GM12892 (cell line): ENCODE results near the gene NAALADL2.
A peak's percentile ranks its signal among the peaks of the same experiment; 100 is the strongest.

Source experiments
- DNase-seq: peaks from one replicate; pipeline ENCODE4 v3.0.0; 2011; ENCODE audit not compliant: insufficient read length
- FAIRE-seq: peaks from 2 replicates; lab custom pipeline; 2011; peaks lifted over from hg19 to GRCh38; lab: Jason Lieb, UNC
- POLR2A ChIP-seq: IDR thresholded peaks from 2 replicates; pipeline ENCODE4 v1.6.1; 2011; ENCODE audit warnings: low read depth, low read length, control low read depth
- POLR2AphosphoS5 ChIP-seq: IDR thresholded peaks from 2 replicates; pipeline ENCODE4 v1.6.1; 2011; ENCODE audit warnings: low read depth, low read length, control low read depth
- TAF1 ChIP-seq: IDR thresholded peaks from 2 replicates; pipeline ENCODE4 v1.6.1; 2011; ENCODE audit warnings: low read depth, mild to moderate bottlenecking, control low read depth, low read length, borderline replicate concordance

The NAALADL2 gene

GRCh38 chr3:175374705-175375104, 515.6 kb downstream of the NAALADL2 start:
- FAIRE-seq (no peak), DNase-seq (no peak)
- no peak for TF ChIP-seq TAF1
- no peak for TF ChIP-seq POLR2A
- TF ChIP-seq POLR2AphosphoS5, result no peak

- no peak for TF ChIP-seq TAF1
- TF ChIP-seq POLR2A, result no peak
- no peak for TF ChIP-seq POLR2AphosphoS5
Observed at GRCh38 chr3:175378348-175378747, 519.2 kb downstream of the NAALADL2 start.

GRCh38 chr3:175381685-175382084, 522.6 kb downstream of the NAALADL2 start:
- DNase-seq (no peak), FAIRE-seq (no peak)
- TF ChIP-seq POLR2AphosphoS5 (no peak), TAF1 (no peak), POLR2A (no peak)

More at GRCh38 chr3:175378348-175378747, 519.2 kb downstream of the NAALADL2 start:
- DNase-seq, result no peak
- FAIRE-seq, result peak; percentile 9

GRCh38 chr3:175383371-175383770, 524.2 kb downstream of the NAALADL2 start:
- FAIRE-seq (no peak), DNase-seq (no peak)
- TF ChIP-seq TAF1 (no peak), POLR2AphosphoS5 (no peak)

GRCh38 chr3:175383813-175384212, 524.7 kb downstream of the NAALADL2 start:
- no peak for FAIRE-seq
- DNase-seq, result no peak
- TF ChIP-seq TAF1 (no peak), POLR2A (no peak), POLR2AphosphoS5 (no peak)

- FAIRE-seq, result no peak
Observed at GRCh38 chr3:175384569-175384968, 525.4 kb downstream of the NAALADL2 start.

GRCh38 chr3:175386630-175387029, 527.5 kb downstream of the NAALADL2 start:
- DNase-seq, result no peak
- TF ChIP-seq TAF1 (no peak), POLR2AphosphoS5 (no peak), POLR2A (no peak)
- FAIRE-seq, result no peak

More at GRCh38 chr3:175384569-175384968, 525.4 kb downstream of the NAALADL2 start:
- TF ChIP-seq TAF1 (no peak), POLR2A (no peak), POLR2AphosphoS5 (no peak)
- no peak for DNase-seq

- no peak for FAIRE-seq
- no peak for TF ChIP-seq TAF1
- TF ChIP-seq POLR2AphosphoS5, result no peak
- TF ChIP-seq POLR2A, result no peak
- DNase-seq, result no peak
Observed at GRCh38 chr3:175389560-175389959, 530.4 kb downstream of the NAALADL2 start.

GRCh38 chr3:175391601-175392000, 532.5 kb downstream of the NAALADL2 start:
- TF ChIP-seq POLR2A, result no peak
- no peak for TF ChIP-seq POLR2AphosphoS5
- no peak for TF ChIP-seq TAF1
- DNase-seq (no peak), FAIRE-seq (no peak)

- no peak for TF ChIP-seq TAF1
- TF ChIP-seq POLR2A, result no peak
- no peak for TF ChIP-seq POLR2AphosphoS5
- FAIRE-seq (no peak), DNase-seq (no peak)
Observed at GRCh38 chr3:175392653-175393052, 533.5 kb downstream of the NAALADL2 start.

- TF ChIP-seq POLR2AphosphoS5, result no peak
- no peak for TF ChIP-seq POLR2A
- TF ChIP-seq TAF1, result no peak
- FAIRE-seq (no peak), DNase-seq (no peak)
Observed at GRCh38 chr3:175397372-175397771, 538.2 kb downstream of the NAALADL2 start.

GRCh38 chr3:175398676-175399075, 539.5 kb downstream of the NAALADL2 start:
- DNase-seq, result no peak
- FAIRE-seq, result no peak
- TF ChIP-seq POLR2AphosphoS5 (no peak), POLR2A (no peak), TAF1 (no peak)

GRCh38 chr3:175399156-175399840, 540.2 kb downstream of the NAALADL2 start:
- DNase-seq (no peak), FAIRE-seq (no peak)
- TF ChIP-seq TAF1 (no peak), POLR2A (no peak), POLR2AphosphoS5 (no peak)

GRCh38 chr3:175404027-175404426, 544.9 kb downstream of the NAALADL2 start:
- DNase-seq, result no peak
- TF ChIP-seq POLR2AphosphoS5 (no peak), POLR2A (no peak), TAF1 (no peak)
- no peak for FAIRE-seq

GRCh38 chr3:175404621-175405020, 545.5 kb downstream of the NAALADL2 start:
- DNase-seq, result no peak
- FAIRE-seq, result no peak
- TF ChIP-seq POLR2A (no peak), POLR2AphosphoS5 (no peak), TAF1 (no peak)
